Measurements from ENCODE around the gene KRT35.

KRT35 gene

DNA sequence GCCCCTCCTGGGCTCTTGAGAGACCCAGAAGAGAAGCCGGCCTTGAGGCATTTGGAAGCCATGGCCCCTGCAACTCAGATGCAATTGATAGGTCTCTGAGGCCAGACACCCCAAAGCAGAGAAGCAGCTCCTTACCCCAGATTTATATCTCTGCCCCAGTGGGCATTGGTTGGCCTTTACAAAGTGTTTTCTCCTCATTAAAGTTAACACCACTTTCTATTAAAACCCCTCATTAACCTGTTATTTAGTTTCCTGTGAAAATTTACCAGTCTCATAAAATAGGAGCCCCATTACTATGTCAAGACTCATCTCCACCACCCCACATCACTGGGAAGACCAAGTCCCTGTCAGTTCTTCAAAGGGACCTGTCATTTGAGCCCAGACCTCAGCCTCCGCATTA is at the start of gene KRT35:
Gene KRT35 (minus strand): TSS at position 116 of the 400 bp plus-strand sequence. CDS start 54 bp downstream, at position 62.
- no peak for DNase-seq (ENCODE audit: low read depth in 2 of 2)

DNA sequence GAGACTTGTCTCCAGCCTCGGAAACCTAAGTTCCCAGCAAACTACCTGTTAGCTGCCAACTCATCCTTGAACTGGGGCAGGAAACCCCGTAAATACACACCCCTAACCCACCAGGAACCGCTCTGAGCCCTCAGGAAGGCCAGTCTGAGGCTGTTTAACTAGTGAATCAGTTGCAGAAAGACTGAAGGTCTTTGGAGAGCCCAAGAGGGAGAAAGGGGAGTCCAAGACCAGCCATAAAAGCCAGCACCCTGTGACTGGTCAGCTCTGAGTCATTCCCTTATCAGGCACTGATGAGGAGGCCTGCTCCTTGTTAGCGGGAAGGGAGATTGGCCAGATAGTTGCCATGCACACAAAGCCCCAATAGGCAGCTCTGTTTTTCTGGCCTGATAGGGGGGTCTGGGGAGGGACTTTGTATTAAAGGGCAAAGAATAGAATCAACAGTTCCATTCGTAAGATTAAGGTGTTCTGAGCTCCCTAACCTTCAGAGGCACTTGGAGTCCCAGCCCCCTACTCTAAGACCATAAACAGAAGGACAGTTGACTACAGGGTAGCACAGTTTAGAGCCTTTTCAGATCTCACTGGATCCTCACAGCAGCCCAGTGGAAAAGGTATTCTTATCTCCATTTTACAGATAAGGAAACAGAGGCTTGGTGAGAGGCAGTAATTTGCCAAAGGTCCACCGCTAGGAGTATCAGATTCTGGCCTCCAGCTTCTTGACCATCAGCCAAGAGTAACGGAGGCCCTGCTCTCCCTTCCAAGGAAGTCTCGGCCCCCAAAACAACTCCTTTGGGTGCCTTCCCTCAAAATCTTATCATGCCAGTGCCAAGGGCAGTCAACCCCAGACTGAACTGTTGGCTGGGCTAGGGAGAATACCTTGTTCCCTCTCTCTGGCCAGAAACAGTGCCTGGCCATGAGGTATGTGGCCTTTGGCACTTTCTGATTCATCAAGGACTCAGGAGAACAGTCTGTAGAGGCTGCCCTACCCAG is 49.4 kb upstream of the KRT35 start:
- DNase-seq (ENCODE audit: low read depth in 2 of 2) = no peak

DNA sequence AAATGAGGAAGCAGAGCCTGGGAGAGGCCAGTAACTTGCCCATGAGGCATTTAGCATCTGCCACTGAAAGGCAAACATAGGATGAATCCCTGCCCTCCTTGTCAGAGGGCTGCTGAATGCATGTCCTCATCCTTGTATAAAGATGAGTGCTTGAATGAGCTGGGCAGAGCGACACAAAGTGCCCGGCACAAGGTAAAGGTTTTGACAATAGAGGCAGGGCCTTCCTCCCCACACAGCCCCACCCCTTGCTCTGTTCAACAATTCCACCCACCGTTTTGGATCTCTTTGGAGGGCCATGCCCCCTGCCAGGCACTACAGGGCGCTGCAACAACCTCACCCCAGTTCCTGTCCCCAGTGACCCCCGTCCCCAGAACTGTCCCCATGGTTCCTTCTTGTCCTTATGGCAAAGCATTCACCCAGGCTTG is 48.6 kb upstream of the KRT35 start:
- no peak for DNase-seq (ENCODE audit: low read depth in 2 of 2)

DNA sequence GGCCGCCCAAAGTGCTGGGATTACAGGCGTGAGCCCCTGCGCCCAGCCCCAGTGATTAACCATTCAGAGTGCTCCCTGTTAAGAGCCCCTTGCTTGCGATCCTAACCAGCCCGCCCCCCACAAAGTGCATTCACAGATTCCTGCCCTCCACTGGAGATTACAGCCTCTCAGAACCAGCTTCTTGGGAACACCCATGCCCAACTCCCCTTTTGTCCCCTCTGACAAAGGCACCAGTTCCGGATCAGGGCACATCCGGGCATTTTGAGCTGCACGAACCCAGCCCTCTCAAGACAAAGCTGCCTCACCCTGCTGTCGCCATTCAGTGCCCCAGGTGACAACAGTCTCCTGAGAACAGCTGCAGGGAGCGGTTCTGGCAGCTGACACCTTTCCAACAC is 48.0 kb upstream of the KRT35 start:
- no peak for DNase-seq (ENCODE audit: low read depth in 2 of 2)

DNA sequence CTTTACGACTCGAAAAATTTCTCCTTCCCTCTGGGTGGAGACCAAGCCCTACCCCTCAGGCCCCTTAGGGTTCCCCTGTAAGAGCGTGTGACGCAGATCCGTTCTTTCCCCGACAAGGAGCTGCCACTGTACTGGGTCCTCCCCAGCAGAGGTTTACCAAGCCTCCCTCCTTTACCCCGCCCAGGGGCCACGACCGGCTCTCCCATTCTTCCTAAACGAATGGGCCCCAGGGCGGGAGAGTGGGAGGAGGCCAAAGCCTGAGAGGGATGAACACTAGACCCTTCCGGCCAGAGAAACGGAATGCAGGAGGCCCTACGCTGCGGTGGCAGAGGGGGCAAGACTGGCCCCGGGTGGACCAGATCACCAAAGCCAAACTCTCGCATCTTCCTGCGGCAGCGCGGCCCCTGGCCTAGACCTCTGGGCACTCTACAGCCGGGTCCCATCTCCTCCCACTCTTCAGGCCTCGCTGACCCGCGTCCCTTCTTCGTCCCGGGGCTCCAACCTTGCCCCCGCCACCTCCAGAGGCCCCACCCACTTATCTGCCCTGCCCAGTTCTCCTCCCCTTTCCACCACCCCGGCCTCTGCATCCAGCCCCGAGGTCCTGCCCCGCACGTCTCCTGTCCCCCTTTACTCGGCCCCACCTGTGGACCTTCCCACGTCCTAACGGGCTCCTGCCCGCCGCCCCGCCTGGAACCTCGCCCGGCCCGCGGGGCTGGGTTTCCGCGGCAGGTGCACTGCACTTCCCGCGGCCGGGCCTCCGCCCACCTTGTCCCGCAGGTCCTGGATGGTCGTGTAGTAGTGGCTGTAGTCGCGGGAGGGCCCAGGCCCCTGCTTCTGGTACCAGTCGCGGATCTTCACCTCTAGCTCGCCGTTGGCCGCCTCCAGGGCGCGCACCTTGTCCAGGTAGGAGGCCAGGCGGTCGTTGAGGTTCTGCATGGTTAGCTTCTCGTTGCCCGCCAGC is 46.4 kb upstream of the KRT35 start:
- no peak for DNase-seq (ENCODE audit: low read depth in 2 of 2)

DNA sequence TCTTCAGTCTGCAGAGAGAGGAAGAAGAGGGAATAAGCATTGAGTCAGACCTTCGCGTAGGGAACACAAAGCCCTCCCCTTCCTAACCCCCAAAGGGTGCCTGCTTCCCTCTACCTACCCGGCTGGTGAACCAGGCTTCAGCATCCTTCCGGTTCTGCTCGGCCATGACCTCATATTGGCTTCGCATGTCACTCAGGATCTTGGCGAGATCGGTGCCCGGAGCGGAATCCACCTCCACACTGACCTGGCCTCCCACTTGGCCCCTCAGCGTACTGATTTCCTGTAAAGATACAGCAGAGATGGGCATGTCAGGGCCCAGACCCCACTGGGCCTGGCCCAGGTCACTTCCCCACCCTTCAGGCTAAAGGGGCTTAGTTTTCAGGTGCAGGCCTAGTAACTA is 43.3 kb upstream of the KRT35 start:
- no peak for DNase-seq (ENCODE audit: low read depth in 2 of 2)

DNA sequence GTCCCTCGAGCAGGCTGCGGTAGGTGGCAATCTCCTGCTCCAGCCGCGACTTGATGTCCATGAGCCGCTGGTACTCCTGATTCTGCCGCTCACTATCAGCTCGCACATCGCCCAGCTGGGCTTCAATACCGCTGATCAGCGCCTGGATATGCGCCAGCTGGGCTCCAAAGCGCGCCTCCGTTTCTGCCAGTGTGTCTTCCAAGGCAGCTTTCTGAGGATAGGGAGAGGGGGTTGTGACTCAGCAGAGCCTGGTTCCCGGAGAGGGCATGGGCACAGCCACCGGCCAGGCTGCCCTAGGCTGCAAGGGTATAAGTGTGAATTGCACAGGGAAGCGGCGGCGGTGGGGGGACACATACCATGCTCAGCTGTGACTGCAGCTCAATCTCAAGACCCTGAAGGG is 42.8 kb upstream of the KRT35 start:
- DNase-seq (ENCODE audit: low read depth in 2 of 2) = no peak

DNA sequence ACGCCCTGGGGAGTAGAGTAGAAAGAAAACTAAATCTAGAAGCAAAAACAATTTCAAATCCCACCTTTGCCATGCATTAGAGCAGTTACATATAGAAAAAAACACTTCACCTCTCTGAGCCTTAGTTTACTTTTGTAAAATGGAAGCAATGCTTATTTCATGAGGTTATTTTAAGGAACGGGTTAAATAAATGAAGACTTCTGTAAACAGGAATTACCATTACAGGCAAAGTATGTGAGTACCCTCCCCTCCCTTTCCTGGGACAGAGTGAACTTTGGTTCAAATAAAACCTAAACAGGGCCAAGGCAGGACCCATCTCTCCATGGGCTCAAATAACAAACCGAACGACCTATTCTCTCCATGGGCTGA is 42.3 kb upstream of the KRT35 start:
- DNase-seq (ENCODE audit: low read depth in 2 of 2) = no peak

DNA sequence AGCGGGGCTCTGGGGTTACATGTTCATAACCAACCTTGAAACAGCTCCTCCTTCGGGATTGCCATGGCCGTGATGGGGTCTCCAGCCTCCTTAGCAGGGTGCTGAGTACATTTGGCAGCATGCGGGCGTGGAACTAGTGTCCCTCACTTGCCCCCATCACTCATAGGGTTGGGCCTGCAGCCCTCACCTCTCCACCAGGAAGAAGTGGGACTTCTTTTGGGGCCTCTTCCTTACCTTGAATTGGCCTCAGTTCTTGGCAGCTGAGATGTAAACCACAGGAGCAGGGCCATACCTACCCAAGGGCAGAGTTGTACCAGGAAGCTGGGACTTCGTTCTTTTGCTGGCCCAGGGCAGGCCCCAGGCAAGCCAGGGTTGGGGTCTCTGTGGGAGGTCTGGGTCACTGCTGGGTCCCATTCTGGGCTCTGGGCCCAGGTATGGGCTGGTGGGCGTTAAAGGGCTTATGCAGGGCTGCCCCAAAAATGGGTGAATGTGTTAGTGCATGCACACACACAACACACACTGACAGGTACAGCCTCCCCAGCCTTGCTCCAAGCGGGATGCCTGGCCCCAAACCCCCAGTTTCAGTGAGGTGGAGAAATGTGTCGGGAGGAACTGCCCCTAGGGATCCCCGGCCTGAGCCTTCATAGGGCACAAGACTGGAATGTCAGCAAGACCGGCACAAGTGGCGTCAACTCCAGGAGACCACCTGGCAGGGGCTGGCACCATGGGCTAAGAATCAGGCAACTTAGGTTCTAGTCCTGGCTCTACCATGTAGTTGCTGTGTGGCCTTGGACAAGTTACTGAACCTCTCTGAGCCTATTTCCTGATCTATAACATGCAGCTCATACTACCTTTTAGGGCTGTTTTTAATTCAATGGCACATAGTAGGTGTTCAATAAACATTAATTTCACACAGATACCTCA is 41.6 kb upstream of the KRT35 start:
- no peak for DNase-seq (ENCODE audit: low read depth in 2 of 2)

DNA sequence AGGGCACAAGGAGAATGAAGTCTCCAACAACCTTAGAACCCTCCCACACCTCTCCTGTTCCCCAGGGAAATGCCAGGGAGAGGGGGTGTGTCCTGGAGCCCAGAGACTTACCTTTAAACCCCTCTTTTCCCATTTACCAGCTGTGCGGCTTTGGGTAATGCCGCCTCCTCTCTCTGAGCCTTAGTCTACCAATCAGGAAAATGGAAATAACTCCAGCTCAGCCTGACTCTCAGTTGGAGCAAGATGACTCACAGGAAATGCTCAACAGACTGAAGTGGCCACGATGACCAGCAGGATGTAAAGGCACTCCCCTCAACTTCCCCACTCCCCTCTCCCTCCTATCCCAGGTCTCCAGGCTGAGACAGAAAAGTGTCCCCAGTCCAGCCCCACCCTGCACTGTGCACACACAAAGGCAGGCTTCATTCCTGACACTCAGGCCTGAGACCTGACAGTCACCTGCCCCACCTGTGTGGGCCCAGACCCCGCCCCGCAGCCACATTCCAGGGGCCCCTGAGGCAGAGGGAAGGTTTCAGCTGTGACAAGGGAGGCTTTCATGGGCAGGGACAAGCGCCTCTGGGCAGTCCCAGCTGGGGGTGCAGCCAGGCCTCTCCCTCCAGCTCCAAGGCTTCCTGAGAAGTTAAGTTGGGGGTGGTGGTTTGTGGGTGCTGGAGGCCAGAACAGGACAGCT is 40.8 kb upstream of the KRT35 start:
- DNase-seq (ENCODE audit: low read depth in 2 of 2) = no peak

DNA sequence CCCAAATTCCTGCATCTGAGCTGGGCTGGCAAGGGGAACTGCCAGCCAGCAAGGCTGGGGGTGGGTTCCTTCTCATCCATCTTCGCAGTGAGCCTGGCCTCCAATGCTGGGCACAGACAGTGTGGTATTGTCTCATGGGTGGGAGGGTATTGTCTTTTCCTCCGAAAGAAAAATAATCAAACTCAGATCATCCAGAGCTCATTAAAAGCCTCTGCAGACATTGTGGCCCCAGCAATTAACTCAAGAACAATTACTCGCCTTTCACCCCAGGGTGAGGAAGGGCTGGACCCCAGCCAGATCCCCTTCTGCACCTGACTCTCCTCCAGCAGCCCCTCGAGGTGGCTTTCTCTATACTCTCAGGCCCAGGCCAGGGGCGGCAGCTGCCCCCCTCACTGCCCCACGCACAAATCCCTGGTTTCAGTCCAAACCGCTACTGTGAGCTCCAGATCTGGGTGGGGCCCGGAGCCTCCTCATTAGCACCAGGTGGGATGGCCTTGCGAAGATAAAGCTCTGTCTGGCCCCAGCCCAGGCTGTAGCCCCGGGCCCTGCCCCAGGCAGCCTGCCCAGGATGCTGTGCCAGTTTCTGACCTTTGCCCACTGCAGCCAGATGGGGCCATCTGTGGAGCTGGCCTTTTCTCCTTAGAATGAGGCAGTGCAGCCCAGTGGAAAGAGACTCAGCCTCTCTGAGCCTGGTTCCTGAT is 40.0 kb upstream of the KRT35 start:
- DNase-seq (ENCODE audit: low read depth in 2 of 2) = no peak

DNA sequence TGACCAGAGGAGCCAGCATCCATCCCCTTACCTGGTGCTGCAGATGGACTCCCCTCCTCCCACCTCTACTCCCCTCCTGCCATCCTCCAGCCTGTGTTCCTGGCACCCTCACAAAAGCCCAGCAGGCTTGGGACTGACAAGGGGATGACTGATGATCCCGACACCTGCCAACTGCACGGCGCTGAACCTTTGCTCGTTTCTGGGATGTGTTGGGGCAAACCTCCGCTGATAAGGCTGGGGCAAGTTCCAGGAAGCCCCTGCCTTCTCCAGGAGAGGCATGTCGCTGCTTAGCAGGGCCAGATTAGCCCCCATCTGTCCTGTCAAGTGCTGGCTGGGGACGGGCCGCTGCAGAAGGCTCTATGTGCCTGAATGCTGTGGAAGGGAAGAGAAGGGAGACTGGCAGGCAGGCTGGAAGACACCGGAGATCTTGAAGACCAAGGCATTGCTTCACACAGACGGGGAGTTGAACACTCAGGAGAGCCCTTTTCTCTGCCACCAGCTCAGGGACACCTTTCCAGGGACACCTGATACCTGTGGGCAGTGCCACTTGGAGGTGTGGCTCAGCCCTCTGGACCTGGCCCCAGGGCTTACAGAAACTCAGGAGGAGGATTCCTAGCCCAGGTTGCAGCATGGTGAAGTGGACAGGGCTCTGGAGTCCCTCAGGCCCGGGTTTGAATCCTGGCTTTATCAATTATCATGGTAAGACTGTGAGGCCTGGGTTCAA is 38.7 kb upstream of the KRT35 start:
- DNase-seq (ENCODE audit: low read depth in 2 of 2) = no peak

DNA sequence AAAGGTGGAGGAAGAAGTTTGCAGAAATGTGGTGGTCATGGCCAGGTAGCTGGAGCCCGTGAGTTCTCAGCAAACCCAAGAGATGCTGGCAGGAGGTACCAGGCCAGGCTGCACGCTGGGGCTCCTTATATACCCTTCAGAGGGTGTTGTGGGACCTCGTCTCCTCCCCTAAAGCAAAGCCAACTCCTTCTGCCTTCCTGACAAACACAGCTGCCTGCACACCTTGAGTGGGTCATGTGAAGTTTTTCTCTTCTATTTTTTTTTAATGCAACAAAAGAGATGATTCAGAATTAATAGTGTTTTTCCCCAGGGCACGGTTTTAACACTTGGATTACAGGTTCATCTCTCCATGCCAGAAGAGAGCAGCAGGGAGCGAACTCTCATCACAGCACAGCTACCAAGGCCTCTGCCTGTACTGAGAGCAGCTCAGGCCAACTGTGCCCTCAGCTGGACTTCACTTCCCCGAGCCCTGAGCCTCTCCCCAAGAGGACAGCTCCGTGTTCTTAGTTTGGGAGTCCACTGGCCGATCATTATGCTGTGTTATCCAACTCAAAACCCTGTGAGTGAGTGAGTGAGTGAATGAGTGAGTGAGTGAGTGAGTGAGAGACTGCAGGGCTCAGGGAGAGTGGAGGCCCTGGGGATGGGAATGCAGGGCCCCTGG is 38.0 kb upstream of the KRT35 start, which contains the start of gene KRT15:
Gene KRT15 (minus strand): TSS at position 102 of the 661 bp plus-strand sequence. CDS start 63 bp downstream, at position 39.
- DNase-seq (ENCODE audit: low read depth in 2 of 2) = no peak

DNA sequence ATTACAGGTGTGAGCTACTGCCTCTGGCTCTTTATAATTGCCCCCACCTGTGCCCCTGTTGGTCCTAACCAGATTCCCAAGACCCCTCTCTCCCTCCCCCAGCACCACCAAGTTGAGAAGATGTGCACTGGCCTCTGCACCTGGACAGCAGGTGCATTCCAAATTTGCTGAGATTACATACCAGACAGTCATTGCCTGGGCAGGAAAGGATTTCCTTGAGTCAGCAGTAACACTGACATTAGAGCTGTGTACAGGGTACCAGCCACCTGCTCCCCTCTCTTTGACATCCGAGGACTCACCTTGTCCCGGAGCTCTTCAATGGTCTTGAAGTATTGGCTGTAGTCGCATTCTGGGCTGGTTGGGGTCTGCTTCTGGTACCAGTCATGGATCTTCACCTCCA is 37.1 kb upstream of the KRT35 start:
- no peak for DNase-seq (ENCODE audit: low read depth in 2 of 2)

DNA sequence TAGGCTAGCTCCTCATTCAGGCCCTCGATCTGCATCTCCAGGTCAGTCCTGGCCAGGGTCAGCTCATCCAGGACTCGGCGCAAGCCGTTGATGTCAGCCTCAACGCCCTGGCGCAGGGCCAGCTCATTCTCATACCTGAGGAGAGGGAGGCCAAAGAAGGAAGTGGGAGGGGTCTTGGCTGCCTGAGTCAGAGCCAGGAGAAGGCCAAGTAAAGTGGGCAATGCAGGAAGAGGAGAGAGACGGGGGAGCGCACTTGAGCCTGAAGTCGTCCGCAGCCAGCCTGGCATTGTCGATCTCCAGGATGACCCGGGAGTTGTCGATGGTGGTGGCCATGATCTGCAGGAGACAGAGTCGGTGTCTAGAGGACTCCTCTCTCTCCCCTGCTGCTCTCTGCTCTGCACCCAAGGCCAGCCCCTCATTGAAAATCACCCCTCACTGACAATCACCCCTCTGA is 35.9 kb upstream of the KRT35 start:
- DNase-seq (ENCODE audit: low read depth in 2 of 2) = no peak

DNA sequence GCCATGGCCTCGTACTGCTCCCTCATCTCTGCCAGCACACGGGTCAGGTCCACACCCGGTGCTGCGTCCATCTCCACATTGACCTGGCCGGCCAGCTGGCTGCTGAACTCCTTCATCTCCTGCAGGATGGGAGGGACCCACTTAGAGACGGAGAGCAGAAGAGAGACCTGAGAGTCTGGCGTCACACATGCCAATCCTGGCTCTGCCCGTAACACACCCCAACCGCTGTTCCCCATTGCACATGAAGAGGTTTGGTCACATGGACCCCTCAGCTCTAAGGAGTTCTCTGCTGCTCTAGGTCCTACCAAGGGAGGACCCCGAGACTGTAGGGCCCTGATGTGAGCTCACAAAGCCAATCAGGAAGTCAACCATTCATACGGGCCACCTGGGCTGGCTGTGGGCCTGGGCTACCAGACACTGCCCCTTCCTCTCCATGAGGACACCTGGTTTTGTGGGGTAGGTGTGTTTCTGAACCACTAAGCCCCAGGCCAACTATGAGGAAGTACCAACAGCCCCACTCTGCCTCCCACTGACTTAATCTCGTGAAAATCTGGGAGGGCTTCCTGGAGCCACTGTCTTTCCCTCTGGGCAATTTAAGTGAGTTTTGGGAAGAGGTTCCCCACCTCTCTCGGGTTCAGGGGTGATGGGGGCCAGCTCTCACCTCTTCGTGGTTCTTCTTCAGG is 35.3 kb upstream of the KRT35 start:
- DNase-seq (ENCODE audit: low read depth in 2 of 2) = no peak

DNA sequence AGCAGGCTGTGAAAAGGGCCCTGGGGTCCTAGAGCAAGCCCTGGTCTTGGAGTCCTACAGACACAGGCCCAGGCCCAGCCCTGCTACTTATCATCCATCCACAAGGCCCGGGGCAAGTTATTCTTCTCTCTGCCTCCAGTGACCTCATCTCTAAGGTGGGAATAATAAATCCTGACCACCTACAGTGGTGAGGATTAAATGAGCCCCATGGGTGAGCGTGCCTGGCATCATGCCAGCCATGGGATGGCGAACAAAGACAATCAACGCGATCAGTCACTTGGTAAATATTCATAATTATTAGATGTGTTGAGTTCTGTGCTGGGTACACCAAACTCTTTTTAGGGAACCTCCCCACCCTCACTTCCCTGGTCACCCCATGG is 32.2 kb upstream of the KRT35 start:
- DNase-seq (ENCODE audit: low read depth in 2 of 2) = no peak

DNA sequence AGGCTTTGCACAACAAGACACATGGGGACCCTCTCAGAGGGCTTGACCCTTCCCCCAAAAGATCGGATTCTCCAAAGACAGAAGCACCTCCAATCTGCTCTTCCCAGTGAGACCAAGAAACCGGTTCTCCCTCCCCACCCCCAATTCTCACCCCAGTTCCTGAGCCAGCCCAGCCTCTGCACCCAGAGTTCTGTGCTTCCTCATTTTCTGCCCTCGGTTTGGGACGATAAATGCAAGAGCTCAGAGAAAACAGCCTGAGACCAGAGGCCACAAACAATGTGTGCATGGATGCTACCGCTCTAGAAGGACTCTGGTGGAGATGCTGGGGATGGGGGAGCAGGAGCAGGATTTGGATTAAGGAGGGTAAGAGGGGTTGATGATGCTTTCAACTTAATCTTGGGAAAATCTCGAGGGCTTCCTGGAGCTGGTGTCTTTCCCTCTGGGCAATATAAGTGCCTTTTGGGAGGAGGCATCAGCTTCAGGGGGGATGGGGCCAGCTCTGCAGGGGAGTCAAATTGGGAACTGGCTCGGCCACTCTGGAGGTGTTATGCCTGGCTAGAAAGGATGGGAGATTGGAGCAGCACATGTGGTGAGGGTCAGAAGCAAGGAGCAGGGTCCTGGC is 31.7 kb upstream of the KRT35 start:
- DNase-seq (ENCODE audit: low read depth in 2 of 2) = no peak
